ENCODE results near the gene KLF13.
A peak's percentile ranks its signal among the peaks of the same experiment; 100 is the strongest.

KLF13 gene

GRCh38 chr15:31381801-31382712 is 55.4 kb downstream of the KLF13 start:
- no peak for DNase-seq (ENCODE audit: low read depth)

GRCh38 chr15:31382713-31383045 is 56.0 kb downstream of the KLF13 start:
- no peak for DNase-seq (ENCODE audit: low read depth)

DNA sequence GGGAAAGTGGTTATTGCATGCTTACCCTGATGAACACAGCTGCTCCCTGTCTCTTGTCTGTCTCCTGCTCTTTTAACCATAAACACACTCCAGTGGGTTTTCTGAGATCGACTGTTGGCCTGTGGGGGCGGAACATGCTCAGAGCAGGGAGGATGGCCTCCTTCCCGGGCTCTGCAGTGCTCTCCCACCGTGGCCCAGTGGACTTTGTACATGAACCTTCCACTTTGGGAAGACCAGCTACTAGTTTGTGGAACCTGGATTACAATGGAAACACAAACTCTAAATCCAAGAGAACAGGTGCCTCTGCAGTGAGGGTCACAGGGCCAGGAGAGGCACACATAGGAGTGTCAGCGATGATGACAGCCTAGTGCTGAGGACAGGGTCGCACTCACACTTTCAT is 56.5 kb downstream of the KLF13 start:
- no peak for DNase-seq (ENCODE audit: low read depth)

GRCh38 chr15:31384568-31384967 is 57.9 kb downstream of the KLF13 start:
- no peak for DNase-seq (ENCODE audit: low read depth)

DNA sequence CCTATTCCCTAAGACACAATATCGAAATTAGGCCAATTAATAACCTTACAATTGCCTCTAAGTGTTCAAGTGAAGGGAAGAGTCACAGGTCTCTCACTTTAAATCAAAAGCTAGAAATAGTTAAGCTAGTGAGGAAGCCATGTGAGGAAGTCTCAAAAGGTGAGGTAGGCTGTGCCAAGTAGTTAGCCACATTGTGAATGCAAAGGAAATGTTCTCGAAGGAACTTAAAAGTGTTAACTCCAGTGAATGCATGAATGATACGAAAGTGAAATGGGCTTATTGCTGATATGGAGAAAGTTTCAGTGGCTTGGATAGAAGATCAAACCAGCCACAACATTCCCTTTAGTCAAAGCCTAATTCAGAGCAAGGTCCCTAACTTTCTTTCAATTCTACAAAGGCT is 59.1 kb downstream of the KLF13 start:
- no peak for DNase-seq (ENCODE audit: low read depth)

GRCh38 chr15:31387092-31387478 is 60.5 kb downstream of the KLF13 start:
- DNase-seq (ENCODE audit: low read depth): no peak

DNA sequence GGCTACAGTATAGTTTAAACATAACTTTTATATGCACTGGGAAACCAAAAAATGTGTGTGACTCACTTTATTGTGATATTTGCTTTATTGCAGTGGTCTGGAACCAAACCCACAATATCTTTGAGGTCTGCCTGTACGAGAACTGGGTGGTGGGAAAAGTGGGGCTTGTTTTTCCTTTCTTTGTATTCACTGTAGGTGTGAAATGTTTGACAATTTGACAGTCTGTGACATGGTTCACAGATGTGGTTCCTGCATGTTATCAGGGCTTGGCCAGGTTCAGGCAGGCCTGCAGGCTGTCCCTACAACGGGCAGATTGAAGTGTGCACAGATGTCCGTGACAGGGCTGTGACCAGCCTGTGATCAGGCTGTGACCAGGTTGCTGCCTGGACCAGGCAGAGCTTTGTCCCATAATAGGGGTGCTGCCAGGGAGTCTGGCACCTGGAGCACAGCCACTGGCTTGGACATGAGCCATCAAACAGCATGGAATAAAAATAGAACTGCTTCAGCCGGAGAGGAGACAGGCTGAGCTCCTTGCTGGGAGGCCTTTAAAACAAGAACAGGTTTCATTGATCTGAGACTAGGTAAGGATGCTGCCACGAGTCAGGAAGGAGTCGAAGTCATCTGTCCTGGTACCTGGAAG is 61.0 kb downstream of the KLF13 start:
- DNase-seq (ENCODE audit: low read depth): peak; percentile 32

DNA sequence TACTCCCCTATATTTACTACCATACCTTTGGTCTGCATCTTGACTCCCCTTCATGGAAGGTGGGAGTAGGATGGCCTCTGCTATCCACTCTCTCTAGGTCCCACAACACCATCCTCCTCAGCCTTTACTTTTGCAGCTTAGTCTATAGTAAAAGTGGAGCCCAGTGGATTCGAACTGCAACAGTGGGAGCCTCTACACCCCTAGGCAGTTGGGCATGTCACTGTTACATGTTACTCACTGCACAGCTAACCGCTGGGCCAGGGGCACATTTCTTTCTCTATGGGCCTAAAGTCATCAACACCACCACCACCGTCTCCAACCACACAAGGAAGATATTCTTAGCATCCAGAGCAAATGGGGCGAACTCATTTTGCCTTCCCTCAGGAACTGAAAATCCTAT is 62.9 kb downstream of the KLF13 start:
- no peak for DNase-seq (ENCODE audit: low read depth)

DNA sequence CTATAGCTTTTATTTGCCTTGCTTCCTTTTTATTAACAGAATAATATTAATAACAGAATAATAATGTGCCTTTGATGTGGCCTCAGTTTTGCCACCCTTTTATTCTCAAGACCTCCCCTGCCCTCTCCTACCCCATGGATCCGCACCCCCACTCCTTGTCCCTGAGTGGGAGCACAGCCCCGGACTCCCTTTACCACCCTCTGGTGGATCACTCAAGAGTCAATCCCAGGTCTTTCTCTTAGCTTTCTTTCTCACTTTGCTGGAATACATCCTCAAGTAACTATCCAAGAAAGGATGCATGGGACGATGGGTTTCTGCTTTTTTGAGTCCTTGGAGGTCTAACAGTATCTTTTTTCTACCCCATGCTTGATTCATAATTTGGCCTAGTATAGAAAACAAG is 63.4 kb downstream of the KLF13 start:
- DNase-seq (ENCODE audit: low read depth): no peak

DNA sequence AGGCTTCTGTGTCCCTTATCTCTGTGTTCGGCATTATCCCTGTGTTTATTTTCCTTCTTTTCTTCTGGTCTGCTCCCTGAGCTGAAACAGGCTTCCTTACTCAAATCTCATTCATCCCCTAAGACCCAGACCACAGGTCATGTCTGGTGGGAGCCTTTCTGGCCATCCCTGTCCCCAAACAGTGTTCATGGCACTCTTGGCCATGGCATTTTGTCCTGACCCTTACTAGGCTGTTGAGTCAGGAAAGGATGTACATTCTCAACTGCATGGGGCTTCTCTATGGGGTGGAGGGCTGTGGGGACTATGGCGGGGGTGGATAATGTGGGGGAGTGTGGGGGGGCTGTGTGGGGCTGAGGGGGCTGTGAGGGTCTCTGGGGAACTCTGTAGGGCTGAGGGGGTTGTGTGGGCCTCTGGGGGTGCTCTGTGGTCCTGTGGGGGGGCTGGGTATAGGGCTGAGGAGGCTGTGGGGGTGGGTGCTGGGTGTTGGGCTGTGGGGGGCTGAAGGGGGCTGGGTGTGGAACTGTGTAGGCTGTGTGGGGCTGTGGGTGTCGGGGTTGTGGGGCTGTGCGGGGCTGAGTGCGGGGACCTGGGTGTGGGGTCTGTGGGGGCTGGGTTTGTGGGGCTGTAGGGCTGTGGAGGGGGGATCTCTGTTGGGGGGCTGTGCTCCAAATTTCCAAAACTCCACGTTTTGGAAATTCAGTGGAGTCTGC is 64.3 kb downstream of the KLF13 start:
- no peak for DNase-seq (ENCODE audit: low read depth)

- peak; percentile 73 for DNase-seq (ENCODE audit: low read depth)
Measured at GRCh38 chr15:31391687-31392671, 65.3 kb downstream of the KLF13 start.

GRCh38 chr15:31392761-31393401 is 66.2 kb downstream of the KLF13 start:
- DNase-seq (ENCODE audit: low read depth): no peak

GRCh38 chr15:31393444-31394091 is 66.9 kb downstream of the KLF13 start:
- no peak for DNase-seq (ENCODE audit: low read depth)

- no peak for DNase-seq (ENCODE audit: low read depth)
Measured at GRCh38 chr15:31396881-31397560, 70.4 kb downstream of the KLF13 start.

- DNase-seq (ENCODE audit: low read depth): no peak
Measured at GRCh38 chr15:31397851-31398661, 71.4 kb downstream of the KLF13 start.

GRCh38 chr15:31398677-31399301 is 72.2 kb downstream of the KLF13 start:
- no peak for DNase-seq (ENCODE audit: low read depth)

- peak; percentile 39 for DNase-seq (ENCODE audit: low read depth)
Measured at GRCh38 chr15:31399544-31400171, 73.0 kb downstream of the KLF13 start.

- DNase-seq (ENCODE audit: low read depth): no peak
Measured at GRCh38 chr15:31400222-31400927, 73.7 kb downstream of the KLF13 start.

All from activated gamma-delta T cell treated with anti-CD3 and anti-CD28 coated beads, Interleukin-2, amount 50 U/mL, for 16 hours (primary cell).